Right ventricle myocardium inferior (tissue), 1 donor: ENCODE measurements around the gene AGAP2. TPM values are rescaled to one million over a fixed set of nuclear protein-coding genes. Genes with fewer than 3 reads are reported as not detected.
"Not testable (repeated sequence)": the region's sequence is repeated elsewhere in the genome, so short reads cannot be mapped to it uniquely, and the experiment has no call there.

Experiments used
- ATAC-seq: fragments of 200-7000 bp; cut with Tn5 transposase; one replicate; pipeline ENCODE4 v1.9.1; 2020; ENCODE audit warnings: mild to moderate bottlenecking, moderate library complexity
- DNase-seq: peaks from one replicate; pipeline ENCODE4 v3.0.0; 2021; ENCODE audit errors: missing footprints
- intact Hi-C: fragments of 100-400 bp; cut with DNase I; formaldehyde crosslinking; loops from one replicate; pipeline ENCODE4 v1.11.0; 2022
- total RNA-seq: library from RNA; stranded (reverse); fragmentation: NEBNext Ultra II Directional; extraction: Animal tissue kit (Norgen Biotek cat#: 25700); gene quantifications from one replicate; pipeline ENCODE4 v1.2.1, GENCODE V29; 2021
- donor health status: DM: no; HTN: yes; CAD: no; lungs with severe emphysema.

AGAP2 gene
- total RNA-seq, 1 donor from 2014 or later = 7.8 TPM

DNA sequence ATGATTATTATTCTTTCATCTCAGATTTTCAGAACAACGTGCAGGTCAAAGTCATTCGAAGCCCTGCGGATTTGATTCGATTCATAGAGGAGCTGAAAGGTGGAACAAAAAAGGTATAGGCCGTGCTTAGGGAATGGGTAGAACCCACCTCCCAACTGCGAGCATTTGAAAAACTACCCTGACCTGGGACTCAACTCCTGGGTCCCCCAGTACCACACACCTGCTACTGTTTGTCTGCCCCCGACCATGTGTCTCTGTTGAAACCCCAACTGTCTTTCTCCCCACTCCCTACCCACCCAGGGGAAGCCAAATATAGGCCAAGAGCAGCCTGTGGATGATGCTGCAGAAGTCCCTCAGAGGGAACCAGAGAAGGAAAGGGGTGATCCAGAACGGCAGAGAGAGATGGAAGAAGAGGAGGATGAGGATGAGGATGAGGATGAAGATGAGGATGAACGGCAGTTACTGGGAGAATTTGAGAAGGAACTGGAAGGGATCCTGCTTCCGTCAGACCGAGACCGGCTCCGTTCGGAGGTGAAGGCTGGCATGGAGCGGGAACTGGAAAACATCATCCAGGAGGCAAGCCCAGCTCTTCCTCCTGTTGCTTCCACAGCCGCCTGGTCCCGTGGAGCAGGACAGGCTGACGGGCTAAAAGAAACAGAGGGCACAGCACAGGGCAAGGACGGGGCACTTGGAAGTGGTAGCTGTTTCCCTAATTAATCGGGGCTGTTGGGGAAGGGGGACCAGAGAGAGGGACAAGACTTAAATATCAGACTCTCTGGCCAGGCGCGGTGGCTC lies 20.5 kb downstream of the AGAP2 start:
- intact Hi-C loops = no loop called here
- no peak for DNase-seq
- ATAC-seq = no peak

GRCh38 chr12:57717131-57717530 lies 21.4 kb downstream of the AGAP2 start:
- ATAC-seq (no peak), DNase-seq (no peak)
- intact Hi-C loops = no loop called here

DNA sequence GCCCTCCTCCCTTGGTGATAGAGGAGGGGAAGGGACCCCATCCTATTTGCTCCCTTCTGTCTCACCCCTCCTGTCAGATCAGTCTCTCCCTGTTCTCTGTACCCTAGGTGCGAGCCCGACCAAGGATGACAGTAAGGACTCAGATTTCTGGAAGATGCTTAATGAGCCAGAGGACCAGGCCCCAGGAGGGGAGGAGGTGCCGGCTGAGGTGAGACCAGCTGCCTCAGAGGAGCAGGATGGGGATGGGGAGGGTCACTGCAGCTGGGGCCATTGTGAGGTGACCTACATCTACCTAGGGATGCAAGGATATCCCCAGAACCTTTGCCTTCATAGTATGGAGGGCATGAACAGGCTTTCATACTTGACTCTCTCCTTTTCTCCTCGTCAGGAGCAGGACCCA lies 22.2 kb downstream of the AGAP2 start:
- intact Hi-C loops = no loop called here
- ATAC-seq (no peak), DNase-seq (no peak)

- DNase-seq (no peak), ATAC-seq (no peak)
- intact Hi-C loops = no loop called here
Observed at GRCh38 chr12:57715786-57716185, 22.8 kb downstream of the AGAP2 start.

- ATAC-seq, intact Hi-C loops, DNase-seq: not testable (repeated sequence)
Observed at GRCh38 chr12:57715036-57715748, 23.4 kb downstream of the AGAP2 start.

GRCh38 chr12:57713209-57713608 lies 25.3 kb downstream of the AGAP2 start:
- no peak for DNase-seq
- no peak for ATAC-seq
- intact Hi-C loops = no loop called here

- DNase-seq (no peak), ATAC-seq (no peak)
- intact Hi-C loops = no loop called here
Observed at GRCh38 chr12:57712701-57713100, 25.8 kb downstream of the AGAP2 start.

GRCh38 chr12:57708296-57708695 lies 30.2 kb downstream of the AGAP2 start:
- no peak for ATAC-seq
- DNase-seq = no peak
- intact Hi-C loops = no loop called here

GRCh38 chr12:57707250-57707649 lies 31.3 kb downstream of the AGAP2 start:
- no peak for DNase-seq
- no peak for ATAC-seq
- intact Hi-C loops = no loop called here

GRCh38 chr12:57700317-57700716 lies 38.2 kb downstream of the AGAP2 start:
- no peak for ATAC-seq
- intact Hi-C loops = no loop called here

DNA sequence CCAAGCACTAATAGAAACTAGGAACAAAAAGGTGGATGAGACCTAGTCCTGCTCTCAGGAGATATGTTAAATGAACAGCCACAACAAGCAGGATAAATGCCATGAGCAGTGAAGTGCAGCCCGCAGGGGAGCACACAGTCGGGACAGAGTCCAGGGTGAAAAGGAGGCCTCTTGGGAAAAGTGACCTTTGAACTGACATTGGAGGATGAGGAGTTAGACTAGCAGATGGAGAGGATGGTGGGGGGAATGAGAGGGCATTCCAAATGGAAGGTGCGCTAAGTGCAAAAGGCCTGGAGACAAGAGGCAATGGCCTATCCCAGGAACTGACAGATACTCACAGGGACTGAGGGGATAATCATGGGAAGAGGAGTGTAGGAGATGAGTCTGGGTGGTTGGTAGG lies 40.1 kb downstream of the AGAP2 start:
- intact Hi-C loops = no loop called here
- no peak for DNase-seq
- no peak for ATAC-seq

More at GRCh38 chr12:57700317-57700716, 38.2 kb downstream of the AGAP2 start:
- no peak for DNase-seq

DNA sequence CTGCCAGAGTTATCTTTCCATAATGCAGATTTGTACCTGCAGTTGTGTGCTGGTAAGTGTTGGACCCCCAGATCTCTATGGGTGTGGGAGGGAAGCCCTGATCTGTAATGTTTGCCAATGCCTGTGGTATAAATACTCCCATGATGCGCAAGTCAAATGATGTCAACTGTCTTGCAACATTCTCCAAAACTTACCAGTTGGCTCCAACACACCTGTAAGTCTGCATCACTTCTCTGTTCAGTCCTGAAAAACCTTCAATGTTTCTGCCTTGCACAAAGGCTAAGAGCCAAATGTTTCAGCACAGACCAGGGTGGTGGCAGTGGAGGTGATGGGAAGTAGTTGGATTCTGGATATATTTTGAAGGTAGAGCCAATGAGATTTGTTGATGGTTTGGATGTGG lies 41.5 kb downstream of the AGAP2 start:
- intact Hi-C loops = no loop called here
- ATAC-seq = no peak
- DNase-seq = no peak

- DNase-seq (no peak), ATAC-seq (no peak)
- intact Hi-C loops = no loop called here
Observed at GRCh38 chr12:57695770-57696432, 42.6 kb downstream of the AGAP2 start.

DNA sequence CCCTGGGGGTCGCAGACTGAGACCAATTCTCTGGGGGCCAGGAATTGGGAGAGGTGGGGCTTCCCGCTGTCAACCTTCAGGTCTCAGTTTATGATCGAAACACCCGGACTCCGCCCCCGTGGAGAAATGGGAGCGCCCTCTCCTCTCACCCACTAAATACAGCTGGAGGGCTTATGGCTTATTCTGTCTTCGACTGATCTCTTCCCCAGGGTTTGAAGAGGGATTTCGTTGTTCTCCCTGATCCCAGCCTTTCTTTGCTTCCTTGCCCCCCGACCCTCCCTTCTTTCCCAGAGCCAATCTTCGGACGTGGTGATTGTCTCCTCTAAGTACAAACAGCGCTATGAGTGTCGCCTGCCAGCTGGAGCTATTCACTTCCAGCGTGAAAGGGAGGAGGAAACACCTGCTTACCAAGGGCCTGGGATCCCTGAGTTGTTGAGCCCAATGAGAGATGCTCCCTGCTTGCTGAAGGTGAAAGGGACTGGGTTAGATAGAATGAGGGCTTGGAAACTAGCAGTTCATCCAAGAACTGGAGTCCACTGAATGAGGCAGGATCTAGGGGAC lies 44.0 kb downstream of the AGAP2 start:
- DNase-seq (no peak), ATAC-seq (no peak)
- intact Hi-C loops = no loop called here

GRCh38 chr12:57693659-57694458 lies 44.7 kb downstream of the AGAP2 start, which contains the start of gene OS9:
TSS of gene OS9 (plus strand) at chr12:57694132. CDS start at chr12:57694162, 30 bp downstream.
- intact Hi-C loops = no loop called here
- ATAC-seq (peak; percentile 99), DNase-seq (peak; percentile 97)

- ATAC-seq (no peak), DNase-seq (no peak)
- intact Hi-C loops = no loop called here
Observed at GRCh38 chr12:57693317-57693658, 45.3 kb downstream of the AGAP2 start.

DNA sequence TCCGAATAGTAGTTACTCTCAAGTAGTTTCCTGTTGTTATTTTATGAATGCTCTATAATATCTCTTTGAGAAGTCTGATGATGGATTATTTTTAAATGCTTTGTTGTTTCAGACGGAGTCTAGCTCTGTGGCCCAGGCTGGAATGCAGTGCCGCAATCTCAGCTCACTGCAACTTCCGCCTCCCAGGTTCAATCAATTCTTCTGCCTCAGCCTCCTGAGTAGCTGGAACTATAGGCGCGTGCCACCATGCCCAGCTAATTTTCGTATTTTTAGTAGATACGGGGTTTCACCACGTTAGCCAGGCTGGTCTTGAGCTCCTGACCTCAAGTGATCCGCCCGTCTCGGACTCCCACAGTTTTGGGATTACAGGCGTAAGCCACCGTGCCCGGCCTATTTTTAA lies 46.0 kb downstream of the AGAP2 start:
- ATAC-seq (no peak), DNase-seq (no peak)
- intact Hi-C loops = no loop called here

- intact Hi-C loops = no loop called here
- ATAC-seq (no peak), DNase-seq (no peak)
Observed at GRCh38 chr12:57688931-57689330, 49.6 kb downstream of the AGAP2 start.

GRCh38 chr12:57687862-57688261 lies 50.7 kb downstream of the AGAP2 start:
- intact Hi-C loops = no loop called here
- no peak for ATAC-seq
- DNase-seq = no peak
